CD1c-positive myeloid dendritic cell (primary cell): Measurements from ENCODE around the gene PARD6G.
A peak's percentile ranks its signal among the peaks of the same experiment; 100 is the strongest.

Experiments
- DNase-seq: peaks from one replicate; pipeline ENCODE4 v3.0.0-alpha.2; 2016; ENCODE audit errors: extremely low spot score

The PARD6G gene

DNA sequence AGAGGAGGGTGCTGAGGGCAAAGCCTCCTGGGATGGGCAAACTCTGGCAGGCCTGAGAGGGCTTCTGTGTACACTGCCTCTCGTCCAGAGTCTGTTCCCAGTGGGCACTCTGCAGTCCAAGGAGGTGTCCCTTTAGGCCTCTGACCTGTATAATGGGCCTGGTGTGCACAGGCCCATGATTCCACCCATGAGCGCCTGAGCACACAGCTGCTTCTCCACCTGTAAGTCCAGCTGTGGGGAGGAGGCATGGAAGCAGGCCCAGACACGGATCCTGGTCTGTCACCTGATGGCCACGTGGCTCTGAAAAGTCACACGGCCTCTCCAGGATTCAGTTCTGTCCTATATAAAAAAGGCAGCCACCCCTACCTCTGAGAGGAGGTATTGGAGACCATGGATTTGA, 57.0 kb downstream of the PARD6G start:
- DNase-seq, result no peak

DNA sequence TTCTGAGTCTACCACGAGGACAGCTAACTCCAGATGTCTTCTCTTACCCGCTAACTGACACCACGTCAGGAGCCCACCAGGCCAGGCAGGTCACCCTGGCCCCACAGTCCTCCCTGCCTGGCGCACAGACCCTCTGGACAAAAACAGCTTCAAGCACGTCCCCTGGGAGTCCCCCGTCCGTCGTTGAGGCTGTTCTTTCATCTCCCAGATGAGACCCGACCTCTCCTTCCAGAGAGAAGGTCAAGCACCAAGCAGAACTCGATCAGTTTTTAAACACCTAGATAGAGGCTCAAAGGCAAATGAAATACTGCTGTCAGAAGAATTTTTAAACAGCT, 57.8 kb downstream of the PARD6G start:
- no peak for DNase-seq

DNA sequence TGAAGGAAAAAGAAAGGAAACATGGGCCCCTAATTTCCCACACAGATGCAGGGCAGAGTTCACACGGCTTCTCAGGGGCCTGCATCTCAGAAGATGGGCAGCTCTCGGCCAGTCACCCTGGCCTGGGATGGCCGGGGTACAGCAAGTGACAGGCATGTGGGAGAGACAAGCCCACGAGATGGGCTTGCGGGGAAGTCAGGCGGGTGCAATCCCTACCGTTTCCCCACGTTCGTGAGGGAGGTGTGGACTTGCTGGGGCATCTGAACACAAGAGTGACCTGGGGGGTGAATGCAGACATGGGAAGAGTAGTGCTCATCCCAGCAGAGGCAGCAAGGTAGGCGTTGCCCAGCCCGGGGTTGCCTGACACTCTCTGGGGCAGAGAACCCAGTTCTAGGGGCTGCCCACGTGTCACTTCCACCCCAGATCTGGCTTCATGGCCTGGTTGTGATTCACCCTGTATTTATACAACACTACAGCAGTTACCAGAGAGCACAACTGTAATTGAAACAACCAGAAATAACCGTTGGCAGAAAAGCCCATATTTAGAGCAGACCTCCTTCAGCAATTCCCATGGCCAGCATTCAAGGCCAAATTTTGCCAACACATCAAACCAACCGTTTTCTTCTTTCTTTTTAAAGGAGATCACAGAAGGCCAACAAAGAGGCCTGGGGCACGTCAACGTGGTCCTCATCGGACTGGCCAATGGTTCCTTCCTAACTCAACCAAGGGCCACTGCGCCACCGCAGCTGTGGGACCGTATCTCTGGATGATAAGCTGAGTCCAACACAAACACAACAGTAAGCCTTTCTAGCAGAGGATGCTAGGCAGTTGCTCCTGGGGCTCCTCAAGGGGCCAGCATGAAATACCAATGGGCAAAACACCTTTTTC, 58.4 kb downstream of the PARD6G start:
- DNase-seq, result no peak

DNA sequence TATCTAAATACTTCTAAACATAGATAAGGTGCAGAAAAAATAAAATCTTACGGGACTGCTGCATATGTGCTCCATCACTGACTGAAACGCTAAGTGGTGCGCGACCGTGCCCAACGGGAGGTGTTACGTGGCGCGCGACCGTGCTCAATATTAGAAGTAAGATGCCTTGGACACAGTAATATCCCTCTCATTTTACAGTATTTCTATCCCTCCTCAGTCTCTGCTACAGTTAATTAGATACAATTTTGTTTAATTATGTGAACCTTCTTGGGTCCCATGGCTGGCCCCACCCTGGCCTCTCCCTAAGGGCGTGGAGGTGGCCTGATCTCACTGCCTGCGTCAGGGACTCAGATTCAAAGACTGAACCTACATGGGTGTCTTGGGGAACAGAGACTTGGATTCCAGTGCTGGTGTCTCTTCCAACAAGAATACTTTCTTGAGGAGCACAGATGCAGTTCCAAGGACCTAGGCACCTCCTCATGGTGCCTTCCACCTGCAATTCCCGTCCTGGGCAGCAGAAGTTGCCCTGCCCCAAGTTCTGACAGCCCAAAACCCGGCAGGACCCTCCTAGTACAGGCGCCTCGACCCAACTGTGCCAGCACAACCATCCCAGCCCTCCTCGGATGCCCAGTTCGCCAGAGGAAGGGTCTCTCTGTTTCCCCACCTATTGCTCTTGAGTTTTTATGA, 59.2 kb downstream of the PARD6G start:
- no peak for DNase-seq

DNA sequence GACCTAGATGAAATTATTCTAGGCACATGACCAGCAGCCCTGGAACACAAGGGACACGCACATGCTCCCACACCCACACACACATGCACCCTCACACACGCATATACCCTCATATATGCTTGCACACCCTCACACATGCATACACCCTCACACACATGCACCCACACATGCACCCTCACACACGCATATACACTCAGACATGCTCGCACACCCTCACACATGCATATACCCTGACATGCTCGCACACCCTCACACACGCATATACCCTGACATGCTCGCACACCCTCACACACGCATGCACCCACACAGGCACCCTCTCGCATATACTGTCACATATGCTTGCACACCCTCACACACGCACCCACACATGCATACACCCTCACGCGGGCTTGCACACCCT, 61.8 kb downstream of the PARD6G start:
- DNase-seq, result no peak

DNA sequence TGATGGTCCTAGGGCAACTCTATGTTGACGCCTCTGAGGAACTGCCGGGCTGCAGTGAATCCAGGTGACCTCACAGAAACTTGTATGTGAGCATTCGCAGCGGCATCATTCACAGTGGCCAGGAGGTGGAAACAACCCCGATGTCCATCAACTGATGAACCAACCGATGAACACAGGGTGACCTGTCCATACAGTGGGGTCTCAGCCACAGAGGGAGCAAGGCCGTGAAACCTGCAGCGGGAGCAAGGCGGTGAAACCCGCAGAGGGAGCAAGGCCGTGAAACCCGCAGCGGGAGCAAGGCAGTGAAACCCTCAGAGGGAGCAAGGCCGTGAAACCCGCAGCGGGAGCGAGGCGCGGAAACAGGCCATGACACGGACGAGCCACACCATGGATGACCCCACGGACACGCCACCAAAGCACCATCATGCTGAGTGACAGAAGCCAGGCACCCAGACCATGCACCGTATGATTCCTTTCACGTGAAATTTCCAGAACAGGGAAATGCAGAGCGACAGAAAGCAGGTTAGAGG, 63.0 kb downstream of the PARD6G start:
- no peak for DNase-seq

DNA sequence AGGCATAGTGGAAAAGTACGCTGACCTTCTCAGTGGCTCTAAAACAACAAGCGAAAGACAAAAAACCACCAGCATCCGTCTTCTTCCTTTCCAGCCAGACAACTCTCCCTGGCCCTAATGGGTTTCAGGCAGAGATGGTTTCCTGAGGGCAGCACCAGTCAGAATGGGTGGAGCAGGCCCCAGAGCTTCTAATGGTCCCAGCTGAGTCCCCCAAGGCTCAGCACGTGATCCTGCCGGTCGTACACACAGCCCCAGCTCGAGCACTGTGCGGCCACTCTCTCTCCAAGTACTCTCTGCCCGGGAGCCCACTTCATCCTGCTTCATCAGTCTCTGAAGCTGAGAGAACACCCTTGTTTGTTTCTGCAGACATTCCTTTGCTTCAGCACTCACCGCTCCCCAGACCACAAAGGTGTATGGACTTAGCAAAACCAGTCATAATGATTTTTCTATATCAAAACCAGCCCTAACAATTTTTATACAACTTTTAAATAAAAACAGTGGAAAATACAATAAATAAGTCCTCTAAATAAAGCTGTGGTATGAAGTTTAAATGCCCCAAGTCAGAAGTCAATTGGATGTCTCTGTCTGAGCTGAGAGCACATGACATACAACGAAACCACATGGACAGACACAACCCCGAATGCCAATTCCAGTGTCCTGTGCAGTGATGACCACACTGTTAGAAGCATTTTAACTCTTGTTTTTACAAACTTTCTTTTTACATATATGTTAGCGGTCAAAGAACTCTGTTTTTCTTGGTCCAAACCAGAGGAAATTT, 63.9 kb downstream of the PARD6G start:
- DNase-seq, result no peak

DNA sequence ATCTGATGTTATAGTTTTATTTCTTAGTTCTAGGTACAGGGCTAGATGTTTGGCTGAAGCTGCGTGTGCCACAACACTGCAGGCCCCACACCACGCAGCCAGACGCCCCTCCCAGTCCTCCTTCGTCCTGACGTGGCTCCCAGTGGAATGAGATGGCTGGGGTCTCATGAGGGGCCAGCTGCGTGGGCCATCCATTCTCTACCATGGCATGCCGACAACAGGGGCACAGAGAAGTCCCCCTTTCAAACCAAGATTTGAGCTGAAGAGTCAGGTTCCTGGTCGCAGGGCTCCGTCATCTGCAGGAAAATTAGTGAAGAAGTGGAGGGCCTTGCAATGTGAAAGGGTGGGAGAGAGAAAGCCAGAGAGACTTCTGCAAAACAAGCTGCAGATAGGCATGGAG, 64.5 kb downstream of the PARD6G start:
- no peak for DNase-seq

DNA sequence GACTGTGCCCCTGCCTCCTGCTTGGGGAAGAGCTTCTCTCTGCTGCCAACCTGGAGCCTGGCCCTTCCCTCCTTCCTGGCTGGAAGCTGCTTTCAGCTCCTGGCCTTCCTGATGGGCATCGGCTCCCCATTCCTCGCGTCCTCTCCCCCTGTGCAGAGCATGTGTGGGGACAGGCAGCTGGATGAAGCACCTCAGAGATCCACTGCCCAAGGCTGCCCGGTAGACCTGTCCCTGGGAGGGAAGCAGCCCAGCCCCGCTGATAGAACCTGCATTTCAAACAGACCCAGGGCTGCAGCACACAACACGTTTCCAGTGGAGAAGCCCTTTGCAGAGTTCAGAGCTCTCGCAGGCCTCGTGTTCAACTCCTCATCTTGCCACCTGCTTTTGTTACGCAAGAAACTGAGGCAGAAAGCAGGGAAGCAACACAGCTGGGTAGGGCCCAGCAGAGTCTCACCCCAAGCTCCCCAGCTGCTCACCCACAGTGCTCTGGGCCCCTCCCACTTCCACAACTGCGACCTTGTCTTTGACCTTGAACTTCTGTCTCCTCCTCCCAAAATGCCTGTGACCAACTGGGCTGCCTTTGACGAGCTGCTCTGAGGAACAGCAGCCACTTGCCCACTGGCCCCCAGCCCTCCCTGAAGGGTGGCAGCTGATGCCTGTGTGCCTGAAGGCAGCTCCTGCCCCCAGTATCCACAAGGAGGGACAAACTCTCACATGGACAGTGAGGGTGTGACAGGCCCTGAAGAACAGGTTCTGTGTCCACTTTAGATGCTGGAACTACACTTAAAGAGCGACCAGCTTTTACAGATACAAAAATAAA, 65.5 kb downstream of the PARD6G start:
- DNase-seq, result no peak

DNA sequence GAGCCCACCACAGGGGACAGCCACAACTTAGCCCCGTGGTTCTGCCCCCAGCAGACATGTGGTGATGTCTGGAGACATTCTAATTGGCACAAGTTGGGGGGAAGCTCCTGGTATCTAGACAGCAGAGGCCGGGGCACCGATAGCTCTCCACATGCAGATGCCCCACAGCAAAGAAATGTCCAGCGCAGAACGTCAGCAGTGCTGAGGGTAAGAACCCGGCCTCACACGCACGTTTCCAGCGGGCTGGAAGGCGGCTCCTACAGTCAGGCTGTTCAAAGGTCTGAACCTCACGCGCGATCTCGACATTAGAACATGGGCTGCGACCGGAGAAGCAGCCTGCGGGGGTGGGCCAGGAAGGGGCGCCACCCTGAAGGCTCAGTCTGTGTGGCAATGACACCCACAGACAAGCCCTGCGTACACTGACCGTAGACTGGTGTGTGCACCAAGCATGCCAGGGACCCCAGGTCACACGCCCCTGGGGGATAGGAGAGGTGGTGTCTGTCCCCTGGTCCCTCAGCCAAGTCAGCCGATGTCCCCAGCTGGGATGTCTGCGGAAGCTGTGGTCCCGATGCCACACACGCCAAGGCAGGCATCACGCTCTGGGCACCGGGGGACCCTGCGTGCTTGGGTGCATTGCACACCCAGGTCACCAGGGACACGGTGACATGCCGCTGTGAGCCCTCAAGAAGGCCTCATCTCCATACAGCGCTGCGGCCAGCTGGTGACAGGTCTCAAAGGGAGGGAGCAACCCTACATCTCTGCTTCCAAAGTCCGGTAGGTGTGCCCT, 66.3 kb downstream of the PARD6G start:
- DNase-seq, result no peak

DNA sequence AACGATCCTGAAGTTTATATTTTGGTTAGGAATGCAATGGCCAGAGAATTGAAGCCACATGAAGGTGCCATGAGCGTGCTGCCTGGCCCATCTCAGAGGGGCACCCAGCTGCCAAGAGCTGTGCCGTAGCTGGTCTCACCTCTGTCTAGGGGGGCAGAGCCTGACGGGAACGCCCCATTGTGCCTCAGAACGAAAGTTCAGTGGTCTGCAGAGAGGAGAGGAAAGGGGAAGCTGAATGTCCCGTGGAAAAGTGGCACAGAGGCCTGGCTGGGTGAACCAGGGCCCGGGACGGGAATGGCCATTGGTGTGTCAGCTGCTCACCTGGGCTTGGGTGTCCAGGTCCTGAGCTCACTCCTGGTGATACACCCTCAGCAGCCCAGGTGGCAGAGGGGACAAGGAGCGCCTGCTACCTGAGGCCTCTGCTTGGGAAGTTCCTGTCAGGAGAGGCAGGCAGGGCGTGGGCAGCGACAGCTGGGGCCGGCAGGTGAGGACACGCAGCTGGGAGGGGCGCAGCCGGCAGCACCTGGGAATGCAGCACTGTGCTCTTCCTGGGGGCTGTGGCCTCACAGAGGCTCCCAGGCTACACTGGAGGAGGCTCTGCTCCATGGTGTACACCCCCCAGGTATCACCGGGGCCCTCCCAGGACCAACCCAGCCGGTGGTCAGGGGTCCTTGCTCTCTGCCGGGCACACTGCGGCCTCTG, 67.3 kb downstream of the PARD6G start:
- DNase-seq, result no peak

DNA sequence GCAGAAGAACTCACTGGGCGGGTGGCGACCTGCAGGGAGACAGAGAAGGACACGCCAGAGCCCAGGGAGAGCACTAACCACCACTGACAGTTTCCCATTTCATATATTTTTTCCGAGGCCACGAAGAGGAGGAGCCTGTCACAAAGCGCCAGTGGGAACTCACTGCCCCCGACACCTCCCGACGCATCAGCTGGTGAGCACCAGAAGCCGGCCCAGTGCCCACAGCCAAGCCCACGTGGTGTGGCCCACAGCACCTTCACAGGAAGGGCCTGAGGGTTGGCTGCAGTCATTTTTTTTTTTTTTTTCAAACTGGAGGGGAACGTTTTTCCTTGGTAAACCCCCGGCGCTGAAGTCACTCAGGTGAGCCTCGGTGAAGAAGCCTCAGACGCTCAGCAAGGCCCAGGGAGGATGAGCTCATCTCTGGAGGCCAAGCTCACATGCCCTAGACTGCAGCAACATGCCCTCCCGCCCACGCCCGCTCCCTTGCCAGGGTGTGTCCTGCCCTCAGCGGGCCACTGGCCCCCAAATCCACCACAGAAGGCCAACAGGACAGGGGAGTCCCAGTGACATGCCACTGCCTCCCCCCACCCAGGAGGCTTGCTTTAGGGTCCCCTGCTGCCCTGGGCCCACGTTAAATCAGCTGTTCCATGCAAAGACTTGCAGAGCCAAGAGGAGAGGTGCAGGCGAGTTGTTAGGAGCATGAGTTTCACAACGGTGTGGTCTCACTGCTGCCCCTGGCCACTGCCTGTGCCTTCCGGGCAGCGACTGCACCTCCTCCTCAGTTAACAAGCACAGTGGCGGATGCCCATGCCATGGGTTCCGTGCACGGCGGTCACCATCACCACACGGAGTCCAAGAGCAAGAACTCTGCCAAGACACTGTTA, 68.1 kb downstream of the PARD6G start:
- no peak for DNase-seq

DNA sequence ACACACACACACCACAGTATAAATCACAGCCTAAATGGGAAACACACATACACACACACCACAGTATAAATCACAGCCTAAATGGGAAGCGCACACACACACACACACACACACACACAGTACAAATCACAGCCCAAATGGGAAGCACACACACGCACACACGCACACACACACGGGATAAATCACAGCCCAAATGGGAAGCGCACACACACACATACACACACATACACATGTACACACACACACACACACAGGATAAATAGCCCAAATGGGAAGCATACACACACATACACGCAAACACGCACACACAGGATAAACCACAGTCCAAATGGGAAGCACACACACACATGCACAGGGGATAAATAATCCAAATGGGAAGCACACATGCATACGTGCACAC, 70.2 kb downstream of the PARD6G start:
- DNase-seq, result no peak

DNA sequence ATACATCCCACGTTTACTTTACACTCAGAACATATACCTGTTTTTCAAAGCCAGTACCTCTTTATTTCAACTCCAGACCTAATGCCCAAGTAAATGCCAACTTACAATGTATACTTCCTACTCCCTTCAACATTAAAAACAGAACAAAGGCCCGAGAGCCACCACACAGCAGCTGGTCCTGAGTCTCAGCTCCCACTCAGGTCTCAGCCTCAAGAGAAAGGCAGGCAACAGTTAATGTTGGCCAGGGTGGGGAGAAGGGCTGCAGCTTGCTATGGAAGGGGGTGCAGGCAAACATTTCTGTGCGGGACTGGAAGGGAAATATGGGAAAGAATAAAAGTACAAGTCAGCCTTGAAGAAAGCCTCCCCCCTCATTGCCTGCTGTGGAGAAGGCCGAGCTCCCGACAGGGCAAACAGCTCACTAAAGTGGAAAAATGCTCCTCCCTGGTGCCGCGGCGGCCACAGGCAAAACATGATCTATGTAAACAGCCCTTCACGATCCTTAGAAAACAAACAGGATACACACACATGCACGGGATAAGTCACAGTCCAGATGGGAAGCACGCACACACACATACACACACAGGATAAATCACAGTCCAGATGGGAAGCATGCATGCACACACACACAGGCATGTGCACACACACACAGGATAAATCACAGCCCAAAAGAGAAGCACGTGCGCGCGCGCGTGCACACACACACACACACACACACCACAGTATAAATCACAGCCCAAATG, 70.8 kb downstream of the PARD6G start:
- no peak for DNase-seq

DNA sequence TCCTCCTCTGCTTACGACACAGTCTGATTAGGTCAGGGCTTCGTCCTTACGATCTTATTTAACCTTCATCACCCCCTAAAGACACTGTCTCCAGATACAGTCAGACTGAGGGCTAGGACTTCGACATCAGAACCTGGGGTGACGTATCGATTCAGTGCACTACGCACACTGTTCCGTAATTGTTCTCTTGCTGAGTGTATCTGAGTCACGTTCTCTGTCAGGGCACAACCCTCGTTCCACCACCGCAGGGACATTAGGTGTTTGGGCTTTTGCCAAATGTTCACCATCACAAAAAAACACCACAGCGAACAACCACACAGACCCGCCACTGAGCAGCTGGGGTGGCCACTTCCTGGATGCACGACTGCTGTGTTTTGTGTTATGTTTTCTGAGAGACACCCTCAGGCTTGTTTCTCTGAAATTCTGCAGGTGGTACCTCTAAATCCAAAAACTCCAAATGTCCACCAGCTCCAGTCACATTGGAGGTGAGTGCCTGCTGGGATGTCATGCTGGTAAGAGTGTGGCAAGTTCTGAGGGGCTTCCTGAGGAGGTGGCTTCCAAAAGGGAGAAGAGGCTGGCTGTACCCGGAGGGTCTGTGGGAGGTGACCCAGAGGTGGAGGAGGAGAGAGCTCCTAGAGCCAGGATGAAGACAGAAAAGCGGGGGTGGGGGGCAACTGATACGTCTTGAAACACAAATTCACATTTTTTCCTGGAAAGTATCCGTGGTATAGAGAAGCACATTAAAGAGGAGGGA, 71.7 kb downstream of the PARD6G start:
- DNase-seq, result peak; percentile 6

DNA sequence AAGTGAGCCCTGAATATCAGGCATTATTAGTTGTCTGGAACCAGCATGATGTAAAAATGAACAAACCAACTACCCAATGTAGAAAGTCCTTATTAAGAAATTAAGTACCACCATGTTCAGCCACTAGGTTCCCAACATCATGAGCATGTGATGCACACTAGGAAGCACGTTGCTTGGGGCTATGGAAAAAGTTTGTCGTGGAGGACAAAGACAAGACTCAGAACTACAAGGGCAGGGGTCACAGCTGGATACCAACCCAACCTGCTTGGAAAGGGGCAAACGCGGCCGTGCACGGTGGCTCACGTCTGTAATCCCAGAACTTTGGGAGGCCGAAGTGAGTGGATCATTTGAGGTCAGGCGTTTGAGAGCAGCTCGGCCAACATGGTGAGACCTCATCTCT, 74.3 kb downstream of the PARD6G start:
- DNase-seq, result no peak

DNA sequence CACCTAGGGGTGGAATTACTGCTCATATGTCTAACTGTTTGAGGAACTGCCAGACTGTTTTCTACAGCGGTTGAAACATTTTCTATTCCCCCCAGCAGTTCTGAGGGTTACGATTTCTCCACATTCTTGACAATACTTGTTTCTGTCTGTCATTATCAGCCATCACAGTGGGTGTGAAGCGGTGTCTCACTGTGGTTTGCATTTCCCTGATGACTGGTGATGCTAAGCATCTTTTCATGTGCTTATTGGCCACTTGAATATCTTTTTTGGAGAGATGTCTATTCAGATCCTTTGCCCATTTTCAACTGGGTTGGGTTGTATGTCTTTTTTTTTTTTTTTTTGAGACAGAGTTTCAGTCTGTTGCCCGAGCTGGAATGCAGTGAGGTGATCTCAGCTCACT, 75.3 kb downstream of the PARD6G start:
- no peak for DNase-seq
